SW 1271 (cell line): Measurements from ENCODE around the gene BARX2.

Experiments
- DNase-seq, 2 experiments: peaks; one replicate each; lab custom pipeline; 2025; lab: John Stamatoyannopoulos, UW

BARX2 gene

DNA sequence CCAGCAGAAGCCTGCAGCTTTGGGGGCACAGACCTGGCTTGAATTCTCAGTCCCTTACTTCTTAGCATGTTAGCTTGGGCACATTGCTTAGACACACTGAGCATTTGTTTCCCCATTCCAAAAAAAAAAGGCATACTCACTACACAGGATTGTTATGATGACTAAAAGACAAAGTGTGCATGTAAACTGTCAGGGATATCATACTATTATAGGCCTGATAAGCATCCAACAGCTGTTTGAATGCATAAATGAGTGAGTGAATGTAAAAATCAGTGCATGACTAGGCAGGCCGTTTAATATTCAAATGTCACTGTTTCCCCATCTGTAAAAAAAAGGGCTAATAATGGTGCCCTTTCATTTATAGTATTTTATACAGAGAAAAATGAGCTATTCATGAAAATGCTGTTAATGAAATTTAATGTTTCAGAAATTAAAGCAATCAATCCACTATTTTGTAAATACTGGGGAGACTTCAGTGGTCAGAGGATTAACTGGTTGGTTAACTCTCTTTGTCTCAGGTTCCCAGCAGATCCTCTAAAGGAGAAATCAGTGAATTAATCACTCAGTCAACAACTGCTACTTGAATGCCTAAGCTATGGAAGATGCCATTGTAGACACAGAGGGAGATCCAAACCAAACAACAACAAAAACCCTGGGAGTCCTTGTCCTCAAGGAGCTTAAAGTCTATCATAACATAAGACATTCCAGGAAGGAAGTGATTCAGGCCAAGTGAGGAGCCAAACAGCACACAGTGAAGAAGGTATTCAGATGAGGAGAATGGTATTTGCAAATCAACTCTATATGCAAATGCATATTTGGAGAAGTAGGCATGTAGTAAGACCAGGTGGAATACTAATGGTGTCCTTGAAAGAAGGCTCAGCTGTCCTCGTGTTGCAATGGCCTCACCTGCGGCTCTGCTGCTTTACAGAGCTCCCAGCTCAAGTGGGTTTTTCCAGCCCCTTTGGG is 26.8 kb downstream of the BARX2 start:
- DNase-seq = no peak

GRCh38 chr11:129404731-129405130 is 29.1 kb downstream of the BARX2 start:
- no peak for DNase-seq

DNA sequence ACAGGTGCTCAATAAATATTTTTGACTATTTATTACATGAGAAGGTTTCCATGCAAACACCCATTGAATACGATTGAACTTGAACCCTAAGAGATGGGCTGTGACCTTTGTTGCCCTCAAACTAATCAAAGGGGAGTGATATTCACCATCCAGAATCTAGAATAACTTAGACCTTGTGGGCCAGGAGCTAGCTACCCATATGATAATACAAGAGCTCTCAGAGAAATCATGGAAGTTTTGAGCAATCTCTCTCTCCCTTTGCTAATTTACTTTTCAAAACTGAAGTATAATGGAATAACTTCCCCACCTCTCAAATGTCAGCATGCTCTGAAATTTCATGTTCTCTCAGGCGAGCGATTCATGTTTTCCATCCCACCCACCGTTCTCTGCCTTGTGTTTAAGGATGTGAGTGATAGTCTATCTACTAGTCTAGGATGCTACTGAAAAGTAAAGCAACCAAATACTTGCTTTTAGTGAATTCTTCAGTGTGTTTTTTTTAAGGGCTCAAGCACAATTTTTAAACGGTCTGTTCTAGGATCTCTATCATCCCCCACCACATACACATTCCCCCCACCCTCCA is 33.3 kb downstream of the BARX2 start:
- DNase-seq = no peak

DNA sequence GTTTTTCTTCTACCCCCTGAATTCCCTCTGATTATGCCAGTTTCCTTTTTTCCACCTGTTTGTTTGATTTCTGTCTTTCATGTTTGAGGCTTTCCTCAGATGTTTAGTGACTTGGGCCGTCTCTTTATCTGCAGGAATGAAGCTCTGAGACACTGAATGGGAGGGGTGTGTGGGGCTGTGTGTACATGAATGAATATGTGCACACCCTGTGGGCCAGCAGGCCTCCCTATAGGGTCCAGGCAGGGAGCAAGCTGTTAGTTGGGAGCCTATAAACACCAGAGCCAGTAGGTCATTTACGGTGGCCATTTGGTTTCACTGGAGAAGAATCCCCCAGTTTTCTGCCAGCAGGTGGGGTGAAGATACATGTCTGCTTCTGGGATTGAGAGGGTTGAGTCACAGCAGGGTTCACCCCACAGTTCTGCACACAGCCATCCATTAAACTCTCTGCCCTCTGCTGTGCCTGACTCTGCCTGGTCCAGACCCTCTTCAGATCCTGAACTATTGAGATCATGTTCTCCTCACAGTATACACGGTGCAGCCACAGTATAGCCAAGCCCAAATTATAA is 34.8 kb downstream of the BARX2 start:
- no peak for DNase-seq

DNA sequence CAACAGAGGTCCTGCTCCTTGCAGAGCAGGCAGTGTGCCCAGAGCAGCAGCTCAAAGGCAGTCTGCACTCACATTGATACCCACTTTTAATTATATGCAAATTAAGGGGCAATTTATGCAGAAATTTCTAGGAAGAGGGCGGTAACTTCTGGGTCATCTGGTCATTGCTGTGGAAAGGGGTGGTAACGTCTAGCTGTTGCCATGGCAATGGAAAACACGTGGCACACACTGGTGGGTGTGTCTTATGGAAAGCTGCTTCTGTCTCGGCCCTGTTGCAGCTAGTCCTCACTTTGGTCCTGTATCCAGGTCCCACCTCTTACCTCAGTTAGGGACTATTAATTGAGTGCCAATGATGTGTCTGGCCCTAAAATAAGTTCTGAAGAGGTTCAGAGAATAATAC is 36.8 kb downstream of the BARX2 start:
- DNase-seq = no peak

- no peak for DNase-seq
Observed at GRCh38 chr11:129414144-129414872, 38.7 kb downstream of the BARX2 start.

GRCh38 chr11:129416080-129416820 is 40.6 kb downstream of the BARX2 start:
- no peak for DNase-seq

GRCh38 chr11:129417458-129417857 is 41.8 kb downstream of the BARX2 start:
- no peak for DNase-seq

DNA sequence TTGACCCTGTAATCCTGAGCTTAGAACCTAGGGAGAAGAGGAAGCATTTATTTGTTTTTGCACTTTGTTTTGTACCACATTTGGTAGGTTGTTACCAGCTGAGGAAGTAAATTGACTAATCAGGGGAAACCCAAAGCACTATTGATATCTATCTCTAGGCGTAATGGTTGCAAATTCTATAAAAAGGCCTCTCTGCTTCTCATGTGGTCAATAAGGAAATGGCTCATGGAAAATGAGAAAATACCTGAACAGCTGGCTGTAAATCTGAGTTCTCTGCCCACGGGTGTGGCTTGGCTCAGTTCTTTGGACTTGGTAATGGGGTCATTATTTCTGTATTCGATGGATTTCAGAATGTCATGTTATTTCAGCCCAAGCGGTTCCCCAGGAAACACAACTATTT is 42.4 kb downstream of the BARX2 start:
- no peak for DNase-seq

GRCh38 chr11:129419386-129419785 is 43.7 kb downstream of the BARX2 start:
- no peak for DNase-seq

DNA sequence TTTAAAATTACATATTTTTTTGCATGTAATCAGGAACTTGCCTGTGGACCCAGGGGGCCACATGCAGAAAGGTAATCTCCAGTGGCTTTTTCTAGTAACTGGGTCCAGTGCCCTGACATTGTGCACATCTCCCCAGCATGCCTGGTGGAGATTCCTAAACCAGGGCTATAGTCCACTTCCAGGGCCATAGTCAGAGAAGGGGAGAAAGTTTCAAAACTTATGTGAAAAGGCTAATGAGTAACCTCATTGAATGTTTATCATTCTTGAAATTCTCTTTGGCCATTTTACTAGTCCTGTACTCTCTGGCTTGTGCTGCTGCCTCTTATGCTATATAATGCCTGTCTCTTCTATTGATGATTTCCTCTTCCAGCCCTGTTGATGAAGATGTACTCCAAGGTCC is 47.8 kb downstream of the BARX2 start:
- no peak for DNase-seq

- no peak for DNase-seq
Observed at GRCh38 chr11:129425214-129425613, 49.6 kb downstream of the BARX2 start.

DNA sequence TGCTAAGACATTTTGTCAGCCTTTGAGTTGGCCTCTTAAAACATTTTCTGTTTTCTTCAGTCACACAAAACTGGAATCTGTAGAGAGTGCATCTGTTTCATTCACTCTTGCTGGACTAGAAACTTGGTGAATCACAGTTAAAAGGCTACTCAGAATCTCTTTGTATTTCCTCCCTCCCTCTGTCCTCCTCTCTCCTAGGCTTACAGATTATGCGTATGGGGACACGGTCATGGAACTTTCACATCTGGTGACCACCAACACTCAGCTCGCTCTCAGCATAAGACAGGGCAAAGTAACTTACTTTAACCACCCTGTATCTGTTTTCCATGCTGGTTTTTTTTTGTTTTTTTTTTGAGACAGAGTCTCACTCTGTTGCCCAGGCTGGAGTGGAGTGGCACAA is 50.4 kb downstream of the BARX2 start:
- no peak for DNase-seq

DNA sequence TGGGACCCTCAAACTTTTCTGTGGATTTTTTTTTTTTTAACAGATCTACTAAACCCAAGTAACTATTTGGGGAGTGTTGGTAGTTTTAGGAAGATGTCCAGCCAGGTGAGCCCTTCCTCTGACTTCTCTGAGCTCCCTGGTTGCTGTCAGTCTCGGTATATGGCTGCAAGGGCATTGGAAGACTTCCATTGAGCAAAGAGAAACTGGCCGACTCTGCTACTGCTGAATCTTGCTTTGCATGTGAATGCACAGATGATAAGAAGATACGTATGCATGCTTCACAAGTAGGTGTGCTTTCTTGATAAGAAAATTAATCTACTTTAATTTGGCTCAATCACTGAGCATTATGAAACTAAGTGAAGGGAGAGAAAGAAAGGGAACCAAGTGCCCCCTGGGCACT is 51.1 kb downstream of the BARX2 start:
- DNase-seq = no peak

DNA sequence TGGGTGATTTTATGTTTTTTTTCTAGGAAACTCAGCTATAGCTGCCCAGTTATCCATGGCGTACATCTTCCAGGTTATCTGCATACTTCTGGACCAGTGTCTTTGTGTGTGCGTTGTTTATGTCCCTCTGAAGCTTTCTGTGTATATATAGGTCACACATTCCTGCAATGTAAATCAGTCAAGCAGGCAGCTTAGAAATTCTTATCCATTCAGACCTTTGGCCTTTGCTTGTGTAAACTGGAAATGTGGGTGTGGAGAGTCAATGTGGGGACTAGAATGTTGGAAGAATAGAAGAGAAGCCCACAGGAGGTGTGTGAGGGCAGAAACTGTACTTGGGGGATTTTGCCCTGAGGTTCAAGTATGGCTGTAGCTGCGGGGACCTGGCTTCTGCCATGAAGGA is 51.7 kb downstream of the BARX2 start:
- no peak for DNase-seq

DNA sequence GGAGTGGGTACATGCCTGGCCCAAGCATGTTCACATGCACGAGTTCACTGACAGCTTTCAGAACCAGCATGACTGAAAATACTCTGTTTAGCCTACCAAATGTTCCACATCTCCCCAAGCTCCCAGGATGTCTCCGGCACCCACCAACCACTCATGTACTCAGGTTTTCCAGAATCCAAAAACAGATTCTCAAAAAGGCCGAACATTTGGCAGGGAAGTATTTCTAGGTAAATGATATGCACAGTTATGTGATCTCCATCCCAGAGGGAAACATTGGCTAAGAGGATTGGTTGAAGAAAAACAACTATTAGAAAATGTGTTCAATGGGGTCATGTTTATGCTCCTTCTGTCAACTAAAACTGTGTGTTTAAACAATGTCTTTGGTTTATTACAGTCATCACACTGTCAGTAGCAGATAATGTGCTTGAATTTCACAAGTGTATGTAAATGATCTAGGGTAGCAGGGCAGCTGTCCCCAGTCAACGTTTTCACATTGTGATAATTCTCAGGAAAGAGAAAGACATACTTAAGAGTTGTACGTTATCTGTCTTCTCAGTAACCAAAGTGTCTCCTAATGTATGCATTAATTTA is 52.3 kb downstream of the BARX2 start:
- no peak for DNase-seq

DNA sequence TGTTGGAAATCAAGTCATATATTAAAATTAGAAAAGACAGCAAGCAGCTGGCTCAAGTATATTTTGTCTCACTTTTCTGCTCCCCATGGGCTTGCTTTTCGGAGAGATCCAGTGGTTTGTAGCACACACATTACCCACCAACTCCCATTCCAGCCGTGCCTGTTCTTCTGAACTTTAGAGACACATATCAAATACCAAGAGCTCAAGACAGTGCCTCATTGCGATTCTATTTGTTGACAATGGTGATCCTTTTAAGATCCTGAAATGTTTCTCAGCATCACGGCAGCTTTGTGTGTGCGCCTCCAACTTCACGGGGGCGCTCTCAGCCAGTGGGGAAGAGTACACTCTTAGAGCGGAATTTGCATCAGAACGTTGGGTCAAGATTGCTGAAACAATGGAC is 52.9 kb downstream of the BARX2 start:
- DNase-seq = no peak

- DNase-seq = no peak
Observed at GRCh38 chr11:129434641-129435498, 59.2 kb downstream of the BARX2 start.

- no peak for DNase-seq
Observed at GRCh38 chr11:129435499-129436245, 60.0 kb downstream of the BARX2 start.

DNA sequence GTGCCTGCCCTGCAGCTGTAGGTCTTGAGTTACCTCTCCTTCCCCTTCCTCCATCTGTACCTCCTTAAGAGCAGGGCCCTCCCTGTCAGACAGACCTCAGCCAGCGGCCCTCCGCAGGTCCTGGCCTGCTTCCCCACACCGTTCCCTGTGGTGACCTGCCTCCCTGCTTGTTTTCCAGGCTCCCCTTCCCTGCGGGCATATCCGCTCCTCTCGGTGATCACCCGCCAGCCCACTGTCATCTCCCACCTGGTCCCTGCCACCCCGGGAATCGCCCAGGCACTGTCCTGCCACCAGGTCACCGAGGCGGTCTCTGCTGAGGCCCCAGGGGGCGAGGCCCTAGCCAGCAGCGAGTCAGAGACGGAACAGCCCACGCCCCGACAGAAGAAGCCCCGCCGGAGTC is 60.9 kb downstream of the BARX2 start:
- no peak for DNase-seq
